ENCODE results near the gene UPK3A. TPM values are rescaled to one million over a fixed set of nuclear protein-coding genes. Genes with fewer than 3 reads are reported as not detected.

The UPK3A gene
- total and polyA plus RNA-seq, 2 of the 13 experiments (the other 11 are each of a cell fraction or from before 2014, with no cell fraction given), result 10.5 to 13.8 TPM

DNA sequence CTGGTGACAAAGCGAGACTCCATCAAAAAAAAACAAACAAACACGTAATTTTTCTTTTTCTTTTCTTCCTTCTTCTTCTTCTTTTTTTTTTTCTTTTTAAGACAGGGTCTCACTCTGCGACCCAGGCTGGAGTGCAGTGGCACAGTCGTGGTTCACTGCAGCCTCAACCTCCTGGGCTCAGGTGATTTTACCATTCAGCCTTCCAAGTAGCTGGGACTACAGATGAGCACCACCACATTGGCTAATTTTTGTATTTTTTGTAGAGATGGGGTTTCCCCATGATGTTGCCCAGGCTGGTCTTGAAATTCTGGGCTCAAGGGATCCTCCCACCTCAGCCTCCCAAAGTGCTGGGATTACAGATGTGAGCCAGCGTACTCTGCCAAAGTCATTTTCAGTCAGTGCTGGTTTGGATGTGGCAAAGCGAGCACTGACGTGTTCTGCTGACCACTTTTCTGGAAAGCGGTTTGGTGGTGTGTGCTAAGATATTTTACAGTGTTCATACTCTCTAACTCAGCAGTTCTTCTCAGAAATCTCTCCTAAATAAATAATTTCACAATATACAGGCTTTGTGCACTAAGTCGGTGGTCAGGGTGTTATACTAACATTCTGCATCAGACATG lies 35.7 kb downstream of the UPK3A start:
- no peak overlapping the region for H3K4me3 ChIP-seq (replicated peaks in 1 of 3; ENCODE audit: insufficient read depth in 1 of 3, low read depth in 2 of 3, low read length in 3 of 3)
- in situ Hi-C loops (cut with HindIII; ENCODE audit: extremely low pct_ligation_motif_present, low pct_unique_long_range_greater_than_20kb), result no loop called here
- no peak overlapping the region for H3K9ac ChIP-seq (ENCODE audit: insufficient read depth, low read depth, low read length)
- intact Hi-C loops (cut with micrococcal nuclease; ENCODE audit: unreplicated experiment), result no loop called here
- no peak overlapping the region for H3K27ac ChIP-seq (ENCODE audit: extremely low read length, insufficient read depth, low read length)
- POLR2A ChIA-PET, result no interaction called here
- no peaks in the 10 kb centered on the region for H3K27me3 ChIP-seq (ENCODE audit: control insufficient read depth in 1 of 2, insufficient read depth in 2 of 2, low read length in 2 of 2)
- no peak overlapping the region for H3K4me2 ChIP-seq (ENCODE audit: low read depth, low read length)
- no peaks in the 10 kb centered on the region for H3K9me3 ChIP-seq (ENCODE audit: low read length)
- FAIRE-seq (no peak), DNase-seq (ENCODE audit: low spot score) (no peak), ATAC-seq (no peak)
- BruUV-seq (replicated peaks), result no TSS peak
- H2AFZ ChIP-seq (ENCODE audit: low read length), result no peak overlapping the region
- 90% methylated on average over 9 of the region's 9 CpGs for WGBS (ENCODE audit: low lambda C conversion rate)
- no peak for TF ChIP-seq DMTF1 (CRISPR knock-in tag; IDR thresholded peaks at IDR 0.05)
- no peak for TF ChIP-seq ZBTB44 (CRISPR knock-in tag; IDR thresholded peaks at IDR 0.05)
- TF ChIP-seq FOXK2 (IDR thresholded peaks at IDR 0.05), result no peak
- no peak for TF ChIP-seq POGK (CRISPR knock-in tag; conservative IDR thresholded peaks at IDR 0.05)
- no peak for TF ChIP-seq KLF12 (CRISPR knock-in tag; IDR thresholded peaks at IDR 0.05; ENCODE audit: borderline replicate concordance)
- no peak for TF ChIP-seq SSRP1 (CRISPR knock-in tag; IDR thresholded peaks at IDR 0.05)
- TF ChIP-seq ZFP90 (CRISPR knock-in tag; IDR thresholded peaks at IDR 0.05; ENCODE audit: borderline replicate concordance), result no peak
- TF ChIP-seq, protein P1, sequence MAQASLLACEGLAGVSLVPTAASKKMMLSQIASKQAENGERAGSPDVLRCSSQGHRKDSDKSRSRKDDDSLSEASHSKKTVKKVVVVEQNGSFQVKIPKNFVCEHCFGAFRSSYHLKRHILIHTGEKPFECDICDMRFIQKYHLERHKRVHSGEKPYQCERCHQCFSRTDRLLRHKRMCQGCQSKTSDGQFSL (CRISPR knock-in tag; IDR thresholded peaks at IDR 0.05), result no peak
- TF ChIP-seq ATF7-NPFF (CRISPR knock-in tag; IDR thresholded peaks at IDR 0.05; ENCODE audit: low read depth), result no peak
- no peak for TF ChIP-seq SIN3B (IDR thresholded peaks at IDR 0.05; ENCODE audit: low read length)
- no peak for TF ChIP-seq NCOA5 (CRISPR knock-in tag; IDR thresholded peaks at IDR 0.05)
- TF ChIP-seq CENPX (CRISPR knock-in tag; IDR thresholded peaks at IDR 0.05), result no peak
- CTCF ChIA-PET (ENCODE audit: low intra/inter-chr PET ratio, low total read pairs), result no interaction called here
- H4K20me1 ChIP-seq (ENCODE audit: insufficient read depth, low read length), result peaks cover 17% of the 10 kb centered on the region
- H3K36me3 ChIP-seq (replicated peaks in 1 of 2; ENCODE audit: control insufficient read depth in 1 of 2, insufficient read depth in 2 of 2, low read length in 2 of 2), result peaks cover 21 to 41% of the 10 kb centered on the region in 2 experiments
- H3K4me1 ChIP-seq (ENCODE audit: insufficient read depth, low read length), result peaks cover 52% of the 10 kb centered on the region
- H3K79me2 ChIP-seq (ENCODE audit: insufficient read depth, low read length), result peaks cover 75% of the 10 kb centered on the region
